IPS-20b (cell line): ENCODE results near the gene HSD17B11.
"Not testable (repeated sequence)": the region's sequence is repeated elsewhere in the genome, so short reads cannot be mapped to it uniquely, and the experiment has no call there.

Source experiments
- H3K27ac ChIP-seq: one replicate; pipeline ENCODE4 v1.5.1; 2013; ENCODE audit warnings: low read length
- H3K27me3 ChIP-seq: 2 replicates; pipeline ENCODE4 v1.6.1; 2013; ENCODE audit warnings: mild to moderate bottlenecking, low read length, inconsistent platforms; ENCODE audit not compliant: insufficient read depth
- H3K36me3 ChIP-seq: 2 replicates; pipeline ENCODE4 v1.6.1; 2013; ENCODE audit warnings: low read depth, mild to moderate bottlenecking, inconsistent platforms, low read length, moderate library complexity; ENCODE audit not compliant: insufficient read depth
- H3K4me1 ChIP-seq: 2 replicates; pipeline ENCODE4 v1.6.1; 2013; ENCODE audit warnings: mild to moderate bottlenecking, control low read depth, inconsistent platforms, low read length, moderate library complexity; ENCODE audit not compliant: insufficient read depth
- H3K4me3 ChIP-seq: 2 replicates; pipeline ENCODE4 v1.5.1; 2013; ENCODE audit warnings: mild to moderate bottlenecking, low read length, inconsistent platforms
- H3K9ac ChIP-seq: 2 replicates; pipeline ENCODE4 v1.6.1; 2013; ENCODE audit warnings: low read depth, mild to moderate bottlenecking, inconsistent platforms, low read length, moderate library complexity
- H3K9me3 ChIP-seq: 2 replicates; pipeline ENCODE4 v1.6.1; 2013; ENCODE audit warnings: mild to moderate bottlenecking, low read depth, low read length, inconsistent platforms; ENCODE audit not compliant: insufficient read depth

HSD17B11 gene

DNA sequence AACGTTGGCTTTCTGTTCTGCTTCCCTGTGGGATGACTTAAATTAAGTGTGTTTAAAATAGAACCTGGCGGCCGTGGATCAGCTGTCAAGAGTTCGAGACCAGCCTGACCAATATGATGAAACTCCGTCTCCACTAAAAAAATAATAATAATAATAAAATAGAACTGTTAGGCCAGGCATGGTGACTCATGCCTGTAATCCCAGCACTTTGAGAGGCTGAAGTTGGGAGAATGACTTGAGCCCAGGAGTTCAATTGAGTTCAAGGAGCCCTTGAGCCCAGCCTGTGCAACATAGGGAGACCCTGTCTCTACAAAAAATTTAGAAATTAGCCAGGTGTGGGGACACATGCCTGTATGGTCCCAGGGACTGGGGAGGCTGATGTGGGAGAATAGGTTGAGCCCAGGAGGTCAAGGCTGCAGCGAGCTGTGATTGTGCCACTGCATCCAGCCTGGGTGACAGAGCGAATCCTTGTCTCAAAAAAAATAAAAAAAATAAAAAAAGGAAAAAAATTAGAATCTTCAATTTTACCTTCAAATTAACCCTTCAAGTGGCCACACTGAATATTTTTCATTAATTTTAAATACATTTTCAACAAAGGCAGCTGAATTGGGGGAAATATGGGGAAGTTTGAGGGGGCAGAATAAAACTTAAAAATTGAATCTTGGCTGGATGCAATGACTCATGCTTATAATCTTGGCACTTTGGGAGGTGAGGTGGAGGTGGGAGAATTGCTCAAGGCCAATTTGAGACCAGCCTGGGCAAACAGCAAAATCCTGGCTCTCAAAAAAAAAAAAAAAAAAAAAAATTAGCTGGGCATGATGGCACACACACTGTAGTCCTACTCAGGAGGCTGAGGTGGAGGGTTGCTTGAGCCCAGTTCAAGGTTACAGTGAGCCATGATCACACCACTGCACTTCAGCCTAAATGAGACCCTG lies 36.6 kb downstream of the HSD17B11 start:
- H3K36me3 ChIP-seq, result 0 out of 2 replicates have a peak, but pooled peaks cover 3% of the 10 kb centered on the region
- H3K27ac ChIP-seq, result no peak overlapping the region

DNA sequence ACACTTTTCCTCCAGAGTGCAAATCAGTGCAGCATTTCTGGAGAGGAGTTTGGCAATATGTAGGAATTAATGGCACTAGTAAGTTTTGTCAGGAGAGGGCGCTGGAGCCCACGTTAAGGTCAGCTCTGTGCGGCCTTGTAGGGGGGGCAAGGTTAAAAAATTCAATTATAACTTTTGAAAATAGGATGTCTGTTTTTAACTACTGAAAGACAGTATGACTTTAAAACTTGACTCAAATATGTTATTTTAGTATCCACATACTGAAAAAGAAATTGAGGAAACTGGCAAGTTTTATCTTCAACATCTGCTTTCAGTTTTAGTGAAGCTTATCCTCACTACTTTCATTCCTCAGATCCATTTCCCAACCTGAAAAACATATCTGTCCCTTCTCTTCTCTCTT lies 37.4 kb downstream of the HSD17B11 start:
- no peak overlapping the region for H3K27ac ChIP-seq
- H3K9ac ChIP-seq, result no peak overlapping the region
- H3K4me1 ChIP-seq, result peaks cover 6% of the 10 kb centered on the region; the same call in 1 of the 2 replicates
- H3K36me3 ChIP-seq, result no peaks in the 10 kb centered on the region
- no peak overlapping the region for H3K4me3 ChIP-seq
- H3K27me3 ChIP-seq, result no peaks in the 10 kb centered on the region
- H3K9me3 ChIP-seq, result no peaks in the 10 kb centered on the region

More for the DNA sequence above, 36.6 kb downstream of the HSD17B11 start:
- H3K27me3 ChIP-seq, result no peaks in the 10 kb centered on the region
- H3K9me3 ChIP-seq, result no peaks in the 10 kb centered on the region
- no peak overlapping the region for H3K9ac ChIP-seq
- no peak overlapping the region for H3K4me3 ChIP-seq
- peaks cover 6% of the 10 kb centered on the region; the same call in 1 of the 2 replicates for H3K4me1 ChIP-seq

DNA sequence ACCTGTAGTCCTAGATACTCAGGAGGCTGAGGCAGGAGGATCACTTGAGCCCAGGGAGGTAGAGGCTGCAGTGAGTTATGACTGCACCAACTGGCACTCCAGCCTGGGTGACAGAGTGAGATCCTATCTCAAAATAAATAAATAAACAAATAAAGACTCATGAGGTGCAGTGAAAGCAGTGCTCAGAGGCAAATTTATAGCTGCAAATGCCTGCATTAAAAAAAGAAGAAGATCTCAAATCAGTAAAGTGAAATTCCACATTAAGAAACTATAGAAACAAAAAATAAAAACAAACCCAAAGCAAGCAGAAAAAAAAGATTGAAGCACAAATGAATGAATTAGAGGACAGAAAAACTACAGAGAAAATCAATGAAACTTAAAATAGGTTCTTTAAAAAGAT lies 45.8 kb downstream of the HSD17B11 start:
- Histone ChIP-seq H3K9me3 (0 out of 2 replicates have a peak, but pooled peaks cover 3% of the 10 kb centered on the region), H3K9ac (no peak overlapping the region), H3K36me3 (no peaks in the 10 kb centered on the region; the same call in 1 of the 2 replicates), H3K4me1 (no peaks in the 10 kb centered on the region), H3K27me3 (no peaks in the 10 kb centered on the region), H3K4me3 (no peak overlapping the region), H3K27ac (no peak overlapping the region)

DNA sequence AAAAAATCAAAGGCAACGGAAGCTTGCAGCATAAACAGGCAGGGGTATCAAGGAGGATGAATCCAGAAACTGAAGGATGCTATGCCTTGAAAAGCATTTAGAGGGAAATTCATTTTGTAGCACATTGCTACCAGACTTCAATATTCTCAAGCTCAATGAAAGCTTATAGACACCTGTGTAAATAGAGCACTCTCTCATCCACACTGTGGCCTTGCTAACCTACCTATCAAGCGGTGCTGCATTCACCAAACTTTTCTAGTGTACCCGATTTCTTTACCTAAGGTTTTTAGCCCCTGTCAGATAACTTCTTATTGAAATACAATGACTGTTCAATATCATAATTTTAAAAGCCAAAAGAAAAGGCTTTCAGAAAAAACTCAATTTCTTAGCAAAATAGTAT lies 48.1 kb downstream of the HSD17B11 start:
- H3K27ac ChIP-seq, result no peak overlapping the region
- no peaks in the 10 kb centered on the region for H3K27me3 ChIP-seq
- H3K9me3 ChIP-seq, result 0 out of 2 replicates have a peak, but pooled peaks cover 3% of the 10 kb centered on the region
- H3K36me3 ChIP-seq, result no peaks in the 10 kb centered on the region; the same call in none of the 2 replicates
- no peak overlapping the region for H3K4me3 ChIP-seq
- no peaks in the 10 kb centered on the region for H3K4me1 ChIP-seq
- no peak overlapping the region for H3K9ac ChIP-seq

DNA sequence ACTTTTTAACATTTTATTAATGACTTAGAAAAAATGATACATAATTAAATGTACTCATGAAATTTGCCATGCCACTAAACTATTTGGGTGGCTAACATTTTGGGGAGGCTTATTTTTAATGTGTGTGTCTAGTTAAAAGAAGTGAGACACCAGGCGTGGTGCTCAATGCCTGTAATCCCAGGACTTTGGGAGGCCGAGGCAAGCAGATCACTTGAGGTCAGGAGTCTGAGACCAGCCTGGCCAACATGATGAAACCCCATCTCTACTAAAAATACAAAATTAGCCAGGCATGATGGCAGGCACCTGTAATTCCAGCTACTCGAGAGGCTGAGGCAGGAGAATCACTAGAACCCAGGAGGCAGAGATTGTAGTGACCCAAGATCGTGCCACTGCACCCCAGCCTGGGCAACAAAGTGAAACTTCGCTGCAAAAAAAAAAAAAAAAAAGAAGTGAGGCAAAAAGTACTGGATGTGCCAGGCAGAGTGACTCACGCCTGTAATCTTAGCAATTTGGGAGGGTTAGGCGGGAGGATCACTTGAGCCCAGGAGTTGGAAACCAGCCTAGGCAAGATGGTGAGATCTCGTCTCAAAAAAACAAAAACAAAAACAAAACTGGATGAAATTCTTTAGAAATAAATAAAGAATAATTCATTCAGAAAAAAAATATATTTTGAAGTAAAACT lies 48.9 kb downstream of the HSD17B11 start:
- not testable (repeated sequence) for H3K27ac ChIP-seq, H3K9ac ChIP-seq, H3K4me1 ChIP-seq, H3K4me3 ChIP-seq, H3K36me3 ChIP-seq, H3K9me3 ChIP-seq, H3K27me3 ChIP-seq

DNA sequence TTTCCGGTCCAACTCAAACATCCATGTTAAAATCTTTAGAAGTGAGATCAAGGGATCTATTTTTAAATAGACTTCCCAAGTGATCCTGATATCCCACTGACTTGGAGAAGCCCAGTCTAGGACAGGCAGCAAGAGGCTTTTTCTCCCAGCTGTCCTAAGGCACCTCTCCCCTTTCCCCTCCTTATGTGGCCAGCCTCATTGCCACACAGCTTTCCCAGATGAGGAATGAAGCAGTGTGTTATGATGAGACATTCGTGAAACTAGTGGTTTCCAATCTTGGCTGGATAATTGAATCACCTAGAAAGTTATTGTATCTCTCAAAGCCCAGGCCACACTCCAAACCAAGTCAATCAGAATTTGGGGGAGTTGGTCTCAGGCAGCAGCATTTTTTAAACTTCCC lies 51.5 kb downstream of the HSD17B11 start:
- Histone ChIP-seq H3K36me3 (no peaks in the 10 kb centered on the region; the same call in none of the 2 replicates), H3K4me1 (no peaks in the 10 kb centered on the region), H3K9ac (no peak overlapping the region), H3K9me3 (0 out of 2 replicates have a peak, but pooled peaks cover 3% of the 10 kb centered on the region), H3K27me3 (no peaks in the 10 kb centered on the region), H3K4me3 (no peak overlapping the region), H3K27ac (no peak overlapping the region)

DNA sequence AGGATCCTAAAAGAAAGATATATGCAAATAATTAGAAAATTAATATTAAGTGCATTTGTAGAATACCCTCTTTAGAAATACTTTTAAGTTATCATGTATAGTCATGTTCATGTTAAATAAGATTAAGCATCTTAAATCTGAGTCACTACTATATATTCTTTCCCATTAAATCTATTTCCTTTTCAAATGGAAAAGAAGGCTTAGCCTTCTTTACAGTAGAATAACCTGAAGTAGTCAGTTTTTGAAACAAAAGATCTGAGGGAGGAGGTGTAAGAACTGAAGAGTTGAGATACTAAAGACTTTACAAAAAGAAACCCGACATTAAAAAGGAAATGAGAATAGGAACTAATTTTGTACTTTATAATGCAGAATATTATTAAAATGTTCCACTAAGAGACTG lies 53.6 kb downstream of the HSD17B11 start:
- no peak overlapping the region for H3K4me3 ChIP-seq
- H3K9me3 ChIP-seq, result peaks cover 20% of the 10 kb centered on the region
- no peak overlapping the region for H3K27ac ChIP-seq
- H3K36me3 ChIP-seq, result no peaks in the 10 kb centered on the region; the same call in 1 of the 2 replicates
- no peaks in the 10 kb centered on the region for H3K4me1 ChIP-seq
- no peaks in the 10 kb centered on the region for H3K27me3 ChIP-seq
- H3K9ac ChIP-seq, result no peak overlapping the region

DNA sequence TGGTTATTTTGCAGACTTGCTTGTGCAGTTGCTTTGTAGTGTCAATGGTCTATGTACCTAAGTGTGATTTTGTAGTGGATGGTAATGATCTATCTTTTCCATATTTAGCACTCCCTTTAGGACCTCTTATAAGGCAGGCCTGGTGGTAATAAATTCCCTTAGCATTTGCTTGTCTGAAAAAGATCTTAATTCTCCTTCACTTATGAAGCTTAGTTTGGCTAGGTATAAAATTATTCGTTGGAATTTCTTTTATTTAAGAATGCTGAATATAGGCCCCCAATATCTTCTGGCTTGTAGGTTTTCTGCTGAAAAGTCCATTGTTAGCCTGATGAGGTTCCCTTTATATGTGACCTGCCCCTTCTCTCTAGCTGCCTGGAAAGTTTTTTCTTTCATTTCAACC lies 57.7 kb downstream of the HSD17B11 start:
- Histone ChIP-seq H3K27me3 (no peaks in the 10 kb centered on the region), H3K4me3 (no peak overlapping the region), H3K9me3 (peaks cover 20% of the 10 kb centered on the region), H3K9ac (no peak overlapping the region), H3K36me3 (no peaks in the 10 kb centered on the region), H3K27ac (no peak overlapping the region), H3K4me1 (no peaks in the 10 kb centered on the region)

DNA sequence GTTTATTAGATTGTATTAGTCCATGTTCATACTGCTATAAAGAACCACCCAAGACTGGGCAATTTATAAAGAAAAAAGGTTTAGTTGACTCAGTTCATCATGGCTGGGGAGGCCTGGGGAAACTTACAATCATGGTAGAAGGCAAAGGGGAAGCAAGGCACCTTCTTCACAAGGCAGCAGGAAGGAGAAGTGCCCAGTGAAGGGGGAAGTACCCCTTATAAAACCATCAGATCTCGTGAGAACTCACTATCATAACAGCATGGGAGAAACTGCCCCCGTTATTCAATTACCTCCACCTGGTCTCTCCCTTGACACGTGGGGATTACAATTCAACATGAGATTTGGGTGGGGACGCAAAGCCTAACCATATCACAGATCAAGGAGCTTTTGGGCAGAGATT lies 60.2 kb downstream of the HSD17B11 start:
- H3K4me3 ChIP-seq, result no peak overlapping the region
- no peaks in the 10 kb centered on the region for H3K36me3 ChIP-seq
- H3K27me3 ChIP-seq, result no peaks in the 10 kb centered on the region
- H3K9me3 ChIP-seq, result peaks cover 20% of the 10 kb centered on the region
- no peak overlapping the region for H3K9ac ChIP-seq
- H3K4me1 ChIP-seq, result no peaks in the 10 kb centered on the region
- no peak overlapping the region for H3K27ac ChIP-seq

DNA sequence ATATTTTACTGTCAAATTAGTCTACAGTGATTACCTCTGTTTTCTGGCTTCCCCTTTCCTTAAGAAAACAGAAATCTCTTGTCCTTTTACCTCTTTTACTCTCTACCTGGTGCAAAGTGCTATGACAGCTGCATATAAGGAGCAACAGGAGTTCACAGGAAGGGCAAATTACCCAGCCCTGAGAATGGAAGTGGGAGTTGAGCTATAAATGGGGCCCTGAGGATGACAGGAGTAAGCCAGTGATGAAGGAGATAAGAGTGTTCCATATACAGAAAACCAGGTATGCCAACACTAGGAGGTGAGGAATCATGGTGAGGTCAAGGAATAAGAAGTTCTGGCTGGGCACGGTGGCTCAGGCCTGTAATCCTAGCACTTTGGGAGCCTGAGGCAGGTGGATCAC lies 63.9 kb downstream of the HSD17B11 start:
- no peak overlapping the region for H3K9ac ChIP-seq
- H3K4me1 ChIP-seq, result no peaks in the 10 kb centered on the region
- no peak overlapping the region for H3K27ac ChIP-seq
- no peak overlapping the region for H3K4me3 ChIP-seq
- H3K9me3 ChIP-seq, result no peaks in the 10 kb centered on the region
- no peaks in the 10 kb centered on the region for H3K27me3 ChIP-seq
- no peaks in the 10 kb centered on the region for H3K36me3 ChIP-seq

DNA sequence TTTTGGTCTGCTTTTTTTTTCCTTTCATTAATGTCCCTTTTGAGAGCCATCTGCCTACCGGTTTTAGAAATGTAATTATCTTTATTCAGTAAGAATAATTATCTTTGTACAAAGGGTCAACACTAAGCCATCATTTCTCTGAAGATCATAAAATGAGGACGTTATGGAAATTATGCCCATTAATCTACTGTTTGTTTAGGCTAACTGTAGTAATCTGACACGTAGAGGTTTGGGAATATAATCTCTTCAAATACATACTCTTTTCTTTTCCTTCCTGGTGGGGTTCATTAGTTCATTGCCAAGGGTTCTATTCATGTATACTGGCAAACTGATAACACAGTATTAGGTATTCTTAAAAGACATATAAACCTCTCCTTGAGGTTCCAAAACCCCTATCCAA lies 64.5 kb downstream of the HSD17B11 start:
- Histone ChIP-seq H3K36me3 (no peaks in the 10 kb centered on the region), H3K9me3 (no peaks in the 10 kb centered on the region)

DNA sequence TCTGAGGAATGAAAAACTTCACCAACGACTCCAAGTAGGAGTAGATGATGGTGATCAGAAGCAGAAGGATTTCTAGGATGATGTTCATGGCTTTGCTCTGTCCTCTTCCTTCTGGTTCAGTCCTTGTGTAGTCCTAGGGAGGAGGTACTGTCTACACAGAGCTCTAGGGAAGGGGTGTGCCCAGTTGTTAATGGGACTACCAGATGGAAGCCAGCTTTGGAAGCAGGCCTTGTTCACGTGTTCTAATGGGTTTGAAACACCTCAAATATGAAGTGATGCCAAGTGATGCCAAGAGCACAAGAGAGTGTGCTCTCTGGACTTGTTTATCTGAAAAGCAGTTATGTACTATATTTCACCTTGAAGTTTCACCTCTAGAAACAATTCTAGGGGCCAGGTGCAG lies 68.2 kb downstream of the HSD17B11 start, which contains the start of gene HSD17B13:
Gene HSD17B13, minus strand, starts transcription at position 129 of the 400 bp plus-strand sequence. Its CDS starts 41 bp downstream, at position 88.
- Histone ChIP-seq H3K9ac (no peak within 1 kb of the TSS), H3K36me3 (no peaks in the 10 kb centered on the region), H3K9me3 (no peaks in the 10 kb centered on the region), H3K27ac (no peak within 1 kb of the TSS), H3K4me1 (no peaks in the 10 kb centered on the region), H3K4me3 (no peak within 1 kb of the TSS), H3K27me3 (no peaks in the 10 kb centered on the region)

More for the DNA sequence above, 64.5 kb downstream of the HSD17B11 start:
- H3K4me1 ChIP-seq, result no peaks in the 10 kb centered on the region
- H3K4me3 ChIP-seq, result no peak overlapping the region
- no peak overlapping the region for H3K27ac ChIP-seq
- no peak overlapping the region for H3K9ac ChIP-seq
- no peaks in the 10 kb centered on the region for H3K27me3 ChIP-seq
